Measurements from ENCODE around the gene CHGA.
A peak's percentile ranks its signal among the peaks of the same experiment; 100 is the strongest.

Gene CHGA

GRCh38 chr14:92922883-92923743 lies at the start of gene CHGA:
Gene CHGA, plus strand, starts transcription at chr14:92923150. Its CDS starts 210 bp downstream, at chr14:92923360.
- DNase-seq, result peak; percentile 34

DNA sequence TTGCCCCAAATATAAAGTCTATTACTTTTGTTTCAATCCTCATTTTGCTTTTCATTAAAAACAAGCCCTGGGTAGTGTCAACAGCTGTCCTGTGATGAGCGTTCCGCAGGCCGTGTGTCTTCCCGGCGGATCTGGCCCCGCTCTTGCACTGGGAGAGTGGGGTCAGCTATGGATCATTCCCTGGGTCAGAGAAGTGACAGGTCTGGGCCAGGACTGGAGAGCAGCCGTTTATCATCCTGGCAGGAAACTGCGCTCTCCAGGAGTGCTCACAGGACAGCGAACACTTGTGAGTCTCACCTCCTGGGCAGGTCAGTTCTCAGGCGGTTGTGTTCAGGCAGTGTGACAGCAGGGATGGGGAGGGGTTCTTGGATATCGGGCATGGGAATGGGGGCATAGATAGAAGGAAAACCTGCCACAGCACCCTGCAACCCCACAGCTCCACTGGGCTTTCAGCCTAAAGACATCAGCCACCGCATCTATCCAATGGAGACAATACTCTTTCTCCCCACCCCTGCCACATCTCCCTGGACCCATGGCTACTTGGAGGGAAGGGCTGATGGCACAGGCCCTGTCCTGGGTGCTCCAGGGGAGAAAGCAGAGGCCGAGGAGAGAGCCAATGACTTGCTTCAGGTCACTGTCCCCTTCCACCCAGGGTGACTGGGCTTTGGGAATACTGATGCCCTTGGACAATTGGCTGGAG lies 47.8 kb upstream of the CHGA start:
- DNase-seq, result no peak

DNA sequence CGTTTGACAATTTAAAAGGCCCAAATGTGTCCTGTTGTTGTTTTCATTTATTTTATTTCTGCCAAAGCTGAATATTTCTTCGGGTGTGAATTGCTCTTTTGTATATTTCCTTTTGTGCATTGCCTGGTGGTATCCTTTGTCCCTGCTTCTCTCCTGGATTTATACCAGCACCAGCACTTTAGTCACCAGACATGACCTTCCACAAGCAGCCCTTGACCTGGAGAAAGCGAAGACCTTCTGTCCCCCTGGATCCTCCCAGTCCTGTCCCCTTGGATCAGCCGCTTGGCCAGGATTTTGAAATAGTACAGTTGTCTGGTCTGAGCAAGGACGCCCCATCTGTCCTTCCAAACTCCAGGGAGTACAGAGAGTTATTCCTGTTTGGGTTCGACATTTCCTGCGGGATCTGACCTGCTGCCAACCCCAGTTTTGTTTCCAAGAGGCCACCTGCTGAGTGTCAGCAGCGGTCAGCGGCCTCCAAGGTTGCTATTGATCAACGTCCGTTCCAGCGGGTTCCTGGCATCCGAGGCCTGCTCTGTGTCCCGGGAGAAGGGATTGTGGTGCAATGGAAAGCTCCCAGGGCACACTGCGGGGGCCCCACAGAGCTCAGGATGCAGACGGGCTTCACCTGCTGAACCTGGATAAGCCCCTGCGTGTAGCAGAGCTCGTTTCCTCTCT lies 45.1 kb upstream of the CHGA start:
- DNase-seq, result no peak

GRCh38 chr14:92880351-92880750 lies 42.6 kb upstream of the CHGA start:
- no peak for DNase-seq

- DNase-seq, result no peak
Observed at GRCh38 chr14:92880851-92881250, 42.1 kb upstream of the CHGA start.

GRCh38 chr14:92883066-92883465 lies 39.9 kb upstream of the CHGA start:
- DNase-seq, result no peak

DNA sequence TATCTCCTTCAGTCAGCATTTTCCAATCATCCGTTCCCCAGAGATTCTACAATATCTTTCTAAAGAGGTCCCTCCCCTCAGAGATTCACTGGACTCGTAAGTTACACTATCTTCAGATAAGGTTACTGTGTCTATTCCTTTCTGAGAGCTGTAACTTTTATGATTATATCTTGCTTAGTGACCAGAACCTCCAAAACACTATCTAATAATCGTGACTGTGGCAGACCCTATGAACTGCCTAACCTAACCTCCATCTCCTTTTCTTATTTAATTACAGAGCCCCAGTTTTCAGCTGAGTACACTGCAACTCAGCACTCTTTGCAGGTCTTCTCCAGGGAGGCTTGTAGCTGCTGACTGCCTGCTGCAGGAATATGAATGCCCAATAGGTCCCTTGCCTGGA lies 38.5 kb upstream of the CHGA start:
- DNase-seq, result no peak

GRCh38 chr14:92885279-92886061 lies 37.5 kb upstream of the CHGA start:
- DNase-seq, result no peak

DNA sequence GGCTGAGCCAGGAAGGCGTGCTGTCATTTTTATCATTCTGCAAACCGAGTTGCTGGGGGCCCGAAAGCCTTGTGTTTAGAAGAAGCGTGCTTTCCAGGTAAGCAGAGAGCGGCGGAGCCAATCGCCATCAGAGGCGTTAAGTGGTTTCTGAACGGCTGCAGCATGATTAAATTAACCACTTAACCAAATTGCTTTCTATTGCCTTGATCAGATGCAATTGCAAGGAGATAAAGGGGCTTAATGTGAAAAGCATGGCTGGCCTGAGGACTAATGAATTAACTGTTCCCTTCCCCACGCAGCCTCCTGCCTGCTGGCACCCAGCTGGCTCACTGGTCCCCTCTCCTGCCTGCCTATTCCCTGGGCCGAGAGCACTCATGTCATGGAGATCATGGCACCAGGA lies 36.6 kb upstream of the CHGA start:
- DNase-seq, result no peak

GRCh38 chr14:92887157-92887556 lies 35.8 kb upstream of the CHGA start:
- no peak for DNase-seq

GRCh38 chr14:92888896-92889295 lies 34.1 kb upstream of the CHGA start:
- no peak for DNase-seq

GRCh38 chr14:92890830-92891588 lies 31.9 kb upstream of the CHGA start:
- no peak for DNase-seq

GRCh38 chr14:92892589-92892988 lies 30.4 kb upstream of the CHGA start:
- no peak for DNase-seq

DNA sequence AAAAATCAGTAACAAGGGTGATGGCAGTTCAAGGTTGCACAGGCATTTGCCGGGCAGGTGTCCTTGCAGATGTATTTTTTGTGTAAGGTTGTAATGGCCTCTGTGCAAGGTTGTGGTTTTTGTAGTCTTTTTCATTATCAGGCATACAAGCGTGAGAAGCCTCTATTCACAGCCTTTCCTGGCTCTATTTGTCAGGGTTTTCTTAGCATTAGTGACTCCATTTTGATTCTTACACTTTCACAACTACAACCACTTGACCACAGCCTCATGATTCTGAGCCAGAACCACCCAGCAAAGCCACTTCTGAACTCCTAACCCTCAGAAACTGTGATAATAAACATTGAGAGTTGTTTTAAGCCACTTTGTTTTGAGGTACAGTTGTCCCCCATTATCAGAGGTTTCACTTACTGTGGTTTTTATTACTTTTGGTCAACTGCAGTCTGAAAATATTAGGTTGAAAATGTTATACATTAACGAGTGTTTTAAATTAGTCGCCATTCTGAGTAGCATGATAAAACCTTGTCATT lies 27.5 kb upstream of the CHGA start:
- DNase-seq, result no peak

DNA sequence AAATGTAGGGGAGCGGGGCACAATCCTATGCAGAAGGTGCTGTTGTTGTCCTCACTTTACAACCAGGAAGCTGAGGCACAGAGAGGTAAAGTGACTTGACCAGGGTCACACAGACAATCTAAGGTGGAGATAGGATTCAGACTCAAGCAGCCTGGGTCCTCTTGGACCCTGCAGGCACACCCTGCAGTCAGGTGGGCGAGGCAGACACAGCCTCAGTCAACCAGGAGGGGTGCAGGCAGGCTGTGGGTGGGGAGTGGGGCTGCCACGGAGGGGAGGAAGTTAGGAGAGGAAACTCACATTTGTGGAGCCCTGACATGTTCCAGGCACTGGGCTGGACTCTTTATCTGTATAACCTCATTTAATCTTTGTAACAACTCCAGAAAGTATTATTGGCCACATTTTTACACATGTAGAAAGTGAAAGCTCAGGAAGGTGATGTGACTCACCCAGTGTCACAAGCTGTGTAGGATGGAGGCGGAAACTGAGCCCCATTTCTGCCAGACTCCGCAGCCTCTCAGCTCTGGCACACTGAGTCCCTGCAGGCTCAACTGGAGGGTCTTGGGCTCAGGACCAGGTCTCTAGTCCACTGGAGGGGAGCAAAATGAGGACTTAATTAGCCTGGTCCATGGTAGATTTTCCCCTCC lies 24.9 kb upstream of the CHGA start:
- DNase-seq, result no peak

DNA sequence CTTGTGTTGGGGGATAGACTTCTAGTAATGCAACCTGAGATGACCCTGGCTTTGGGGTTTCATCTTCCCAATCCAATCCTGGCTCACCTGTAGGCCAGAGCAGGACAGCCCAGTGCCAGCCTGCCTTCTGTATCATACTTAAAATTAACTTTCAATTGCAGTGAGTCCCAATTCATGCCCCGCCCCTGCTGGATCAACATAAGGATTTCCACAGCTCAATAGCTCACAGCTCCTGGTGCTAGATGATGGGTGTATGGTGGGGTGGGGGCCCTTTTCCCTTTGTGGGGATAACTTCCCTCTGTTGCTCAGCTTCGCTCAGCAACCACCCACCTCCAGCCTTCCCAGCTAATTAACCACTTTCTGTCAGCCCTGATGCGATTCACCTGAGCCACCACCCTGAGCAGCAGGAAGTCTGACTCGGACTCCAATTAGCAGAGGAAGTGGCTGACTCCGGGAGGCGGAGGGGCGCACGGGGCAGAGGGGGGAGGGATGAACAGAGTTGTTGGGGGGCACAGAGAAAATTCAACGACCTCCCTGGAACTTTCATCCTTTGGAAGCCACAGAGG lies 24.3 kb upstream of the CHGA start:
- DNase-seq, result no peak

- no peak for DNase-seq
Observed at GRCh38 chr14:92900660-92901059, 22.3 kb upstream of the CHGA start.

GRCh38 chr14:92902191-92902590 lies 20.8 kb upstream of the CHGA start:
- no peak for DNase-seq

GRCh38 chr14:92902726-92903125 lies 20.2 kb upstream of the CHGA start:
- DNase-seq, result no peak

GRCh38 chr14:92903359-92903758 lies 19.6 kb upstream of the CHGA start:
- DNase-seq, result no peak

- DNase-seq, result no peak
Observed at GRCh38 chr14:92905667-92906066, 17.3 kb upstream of the CHGA start.
